HEK293T (cell line): Measurements from ENCODE around the gene CDC26.

ENCODE experiments used
- FOXK2 ChIP-seq: fragments of 450-650 bp; IDR thresholded peaks from 2 replicates; pipeline ENCODE4 v1.6.1; 2016; ENCODE audit warnings: mild to moderate bottlenecking
- SP1 ChIP-seq: fragments of 450-650 bp; IDR thresholded peaks from 2 replicates; pipeline ENCODE4 v1.6.1; 2017
- TARDBP ChIP-seq: fragments of 450-650 bp; IDR thresholded peaks from 2 replicates; pipeline ENCODE4 v1.6.1; 2016

- TF ChIP-seq FOXK2: no peak
- TF ChIP-seq TARDBP: no peak
- no peak for TF ChIP-seq SP1
These were observed 17.5 kb downstream of the CDC26 start for GRCh38 chr9:113257863-113258262.
